Activated CD8-positive, alpha-beta memory T cell treated with anti-CD3 and anti-CD28 coated beads for 24 hours (primary cell): ENCODE data around the gene MISP3.
A peak's percentile ranks its signal among the peaks of the same experiment; 100 is the strongest.

Source experiments
- DNase-seq: peaks from one replicate; pipeline ENCODE4 v3.0.0-alpha.2; 2020

Gene MISP3

GRCh38 chr19:14054099-14054498, 18.5 kb upstream of the MISP3 start:
- DNase-seq: no peak

- DNase-seq: no peak
Observed at GRCh38 chr19:14054721-14055120, 17.9 kb upstream of the MISP3 start.

GRCh38 chr19:14055396-14055795, 17.2 kb upstream of the MISP3 start:
- no peak for DNase-seq

GRCh38 chr19:14056069-14056666, 16.4 kb upstream of the MISP3 start:
- DNase-seq: no peak

GRCh38 chr19:14056741-14057356, 15.7 kb upstream of the MISP3 start:
- DNase-seq: no peak

- no peak for DNase-seq
Observed at GRCh38 chr19:14058182-14059092, 14.1 kb upstream of the MISP3 start.

GRCh38 chr19:14059093-14059480, 13.5 kb upstream of the MISP3 start:
- DNase-seq: peak; percentile 78

GRCh38 chr19:14059652-14060155, 12.9 kb upstream of the MISP3 start:
- DNase-seq: no peak

- DNase-seq: no peak
Observed at GRCh38 chr19:14061081-14061749, 11.4 kb upstream of the MISP3 start.

- DNase-seq: no peak
Observed at GRCh38 chr19:14061751-14062557, 10.6 kb upstream of the MISP3 start, which contains the start of gene PALM3. Gene PALM3, minus strand, starts transcription at chr19:14062076. Its CDS starts 96 bp downstream, at chr19:14061980.

GRCh38 chr19:14062558-14062855, 10.1 kb upstream of the MISP3 start:
- DNase-seq: no peak

- no peak for DNase-seq
Observed at GRCh38 chr19:14063105-14063504, 9.5 kb upstream of the MISP3 start.

- DNase-seq: no peak
Observed at GRCh38 chr19:14066134-14066533, 6.5 kb upstream of the MISP3 start.

GRCh38 chr19:14070268-14071050, 2.1 kb upstream of the MISP3 start:
- DNase-seq: no peak

GRCh38 chr19:14073261-14073924, 807 bp downstream of the MISP3 start:
- DNase-seq: peak; percentile 89

GRCh38 chr19:14073925-14074838, 1.6 kb downstream of the MISP3 start:
- no peak for DNase-seq

- no peak for DNase-seq
Observed at GRCh38 chr19:14078411-14078810, 5.8 kb downstream of the MISP3 start.

GRCh38 chr19:14080887-14081796, 8.6 kb downstream of the MISP3 start:
- DNase-seq: peak; percentile 100
